Fibroblast of pulmonary artery (primary cell): ENCODE data around the gene SH3BP4.

ENCODE experiments used
- DNase-seq: peaks from one replicate; pipeline ENCODE4 v3.0.0-alpha.2; 2010; ENCODE audit warnings: low read depth
- H3K4me3 ChIP-seq: replicated peaks from 2 replicates; pipeline ENCODE4 v1.5.1; 2011; ENCODE audit warnings: low read depth, mild to moderate bottlenecking, control low read depth, low read length, moderate library complexity
- TF ChIP-seq, protein P1 (sequence below): IDR thresholded peaks from 2 replicates; pipeline ENCODE4 v1.5.1; 2011; ENCODE audit warnings: mild to moderate bottlenecking, control low read depth, low read length, inconsistent platforms; ENCODE audit errors: missing control alignments

Gene SH3BP4, protein sequence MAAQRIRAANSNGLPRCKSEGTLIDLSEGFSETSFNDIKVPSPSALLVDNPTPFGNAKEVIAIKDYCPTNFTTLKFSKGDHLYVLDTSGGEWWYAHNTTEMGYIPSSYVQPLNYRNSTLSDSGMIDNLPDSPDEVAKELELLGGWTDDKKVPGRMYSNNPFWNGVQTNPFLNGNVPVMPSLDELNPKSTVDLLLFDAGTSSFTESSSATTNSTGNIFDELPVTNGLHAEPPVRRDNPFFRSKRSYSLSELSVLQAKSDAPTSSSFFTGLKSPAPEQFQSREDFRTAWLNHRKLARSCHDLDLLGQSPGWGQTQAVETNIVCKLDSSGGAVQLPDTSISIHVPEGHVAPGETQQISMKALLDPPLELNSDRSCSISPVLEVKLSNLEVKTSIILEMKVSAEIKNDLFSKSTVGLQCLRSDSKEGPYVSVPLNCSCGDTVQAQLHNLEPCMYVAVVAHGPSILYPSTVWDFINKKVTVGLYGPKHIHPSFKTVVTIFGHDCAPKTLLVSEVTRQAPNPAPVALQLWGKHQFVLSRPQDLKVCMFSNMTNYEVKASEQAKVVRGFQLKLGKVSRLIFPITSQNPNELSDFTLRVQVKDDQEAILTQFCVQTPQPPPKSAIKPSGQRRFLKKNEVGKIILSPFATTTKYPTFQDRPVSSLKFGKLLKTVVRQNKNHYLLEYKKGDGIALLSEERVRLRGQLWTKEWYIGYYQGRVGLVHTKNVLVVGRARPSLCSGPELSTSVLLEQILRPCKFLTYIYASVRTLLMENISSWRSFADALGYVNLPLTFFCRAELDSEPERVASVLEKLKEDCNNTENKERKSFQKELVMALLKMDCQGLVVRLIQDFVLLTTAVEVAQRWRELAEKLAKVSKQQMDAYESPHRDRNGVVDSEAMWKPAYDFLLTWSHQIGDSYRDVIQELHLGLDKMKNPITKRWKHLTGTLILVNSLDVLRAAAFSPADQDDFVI

GRCh38 chr2:234951664-234952269, at the start of gene SH3BP4:
SH3BP4 (plus strand) TSS chr2:234952017; CDS start chr2:235035003, 82,986 bp downstream.
- TF ChIP-seq, protein P1, sequence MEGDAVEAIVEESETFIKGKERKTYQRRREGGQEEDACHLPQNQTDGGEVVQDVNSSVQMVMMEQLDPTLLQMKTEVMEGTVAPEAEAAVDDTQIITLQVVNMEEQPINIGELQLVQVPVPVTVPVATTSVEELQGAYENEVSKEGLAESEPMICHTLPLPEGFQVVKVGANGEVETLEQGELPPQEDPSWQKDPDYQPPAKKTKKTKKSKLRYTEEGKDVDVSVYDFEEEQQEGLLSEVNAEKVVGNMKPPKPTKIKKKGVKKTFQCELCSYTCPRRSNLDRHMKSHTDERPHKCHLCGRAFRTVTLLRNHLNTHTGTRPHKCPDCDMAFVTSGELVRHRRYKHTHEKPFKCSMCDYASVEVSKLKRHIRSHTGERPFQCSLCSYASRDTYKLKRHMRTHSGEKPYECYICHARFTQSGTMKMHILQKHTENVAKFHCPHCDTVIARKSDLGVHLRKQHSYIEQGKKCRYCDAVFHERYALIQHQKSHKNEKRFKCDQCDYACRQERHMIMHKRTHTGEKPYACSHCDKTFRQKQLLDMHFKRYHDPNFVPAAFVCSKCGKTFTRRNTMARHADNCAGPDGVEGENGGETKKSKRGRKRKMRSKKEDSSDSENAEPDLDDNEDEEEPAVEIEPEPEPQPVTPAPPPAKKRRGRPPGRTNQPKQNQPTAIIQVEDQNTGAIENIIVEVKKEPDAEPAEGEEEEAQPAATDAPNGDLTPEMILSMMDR = no peak
- DNase-seq = peak; percentile 75
- H3K4me3 ChIP-seq = peak within 1 kb of the TSS; percentile 82

GRCh38 chr2:234904785-234905184, 47.0 kb upstream of the SH3BP4 start:
- no peak for DNase-seq
- H3K4me3 ChIP-seq = no peak overlapping the region
- TF ChIP-seq, protein P1 = no peak

DNA sequence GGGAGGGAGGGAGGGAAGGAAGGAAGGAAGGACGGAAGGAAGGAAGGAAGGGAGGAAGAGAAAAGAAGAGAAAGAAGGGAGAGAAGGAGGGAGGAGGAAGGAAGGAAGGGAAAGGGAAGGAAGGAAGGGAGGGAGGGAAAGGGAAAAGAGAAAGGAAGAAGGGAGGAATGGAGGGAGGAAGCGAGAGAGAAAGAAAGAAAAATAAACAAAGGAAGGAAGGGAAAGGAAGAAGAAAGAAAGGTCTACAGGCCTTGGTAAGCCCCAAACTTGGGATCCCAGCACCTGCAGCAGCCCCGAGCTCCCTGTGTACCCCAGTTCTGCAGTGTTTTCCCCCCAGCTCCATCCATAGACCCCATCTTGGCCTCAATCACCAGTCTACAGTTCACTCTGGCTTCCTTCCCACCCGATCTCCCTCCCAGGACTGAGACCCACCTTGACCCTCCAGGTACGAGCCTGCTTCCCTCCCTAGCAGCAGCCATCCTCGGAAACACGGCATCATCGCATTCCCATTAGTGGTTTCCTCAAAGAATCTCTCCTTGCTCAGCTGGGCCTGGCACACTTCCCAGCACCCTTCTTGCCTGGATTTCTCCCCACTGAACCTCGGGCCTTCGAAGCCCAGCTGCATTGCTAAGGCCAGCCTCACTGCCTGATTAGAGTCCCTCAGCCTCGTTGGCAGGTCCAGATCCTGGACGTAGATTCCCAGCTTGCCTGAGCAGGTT, 46.1 kb upstream of the SH3BP4 start:
- DNase-seq = peak; percentile 22
- TF ChIP-seq, protein P1 = no peak
- no peak overlapping the region for H3K4me3 ChIP-seq

DNA sequence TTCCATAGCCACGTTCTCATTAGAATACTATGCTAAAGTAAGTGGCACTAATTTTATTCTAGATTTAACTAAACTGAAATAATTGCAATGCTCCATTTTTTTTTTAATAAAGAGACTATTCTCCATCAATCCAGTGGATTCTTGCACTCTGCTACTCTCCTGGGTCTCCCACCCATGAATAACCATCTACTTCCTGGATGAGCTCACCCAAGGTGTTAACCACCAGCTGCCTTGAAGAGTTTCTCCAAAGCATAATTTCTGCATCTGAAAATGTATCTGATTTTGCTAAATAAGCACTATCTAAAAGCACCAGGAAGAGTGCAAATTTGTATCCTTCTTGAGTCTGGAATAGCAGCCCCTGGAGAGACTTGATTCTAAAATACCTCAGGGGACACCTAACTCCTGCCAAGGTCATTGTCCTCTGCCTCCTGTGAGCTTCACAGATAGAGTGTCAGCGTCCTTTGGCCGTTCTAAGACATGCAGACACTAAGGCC, 41.6 kb upstream of the SH3BP4 start:
- TF ChIP-seq, protein P1 = no peak
- DNase-seq = no peak
- H3K4me3 ChIP-seq = no peak overlapping the region

- no peak overlapping the region for H3K4me3 ChIP-seq
- peak; percentile 54 for DNase-seq
- TF ChIP-seq, protein P1 = no peak
Measured at GRCh38 chr2:234911271-234911670, 40.5 kb upstream of the SH3BP4 start.

DNA sequence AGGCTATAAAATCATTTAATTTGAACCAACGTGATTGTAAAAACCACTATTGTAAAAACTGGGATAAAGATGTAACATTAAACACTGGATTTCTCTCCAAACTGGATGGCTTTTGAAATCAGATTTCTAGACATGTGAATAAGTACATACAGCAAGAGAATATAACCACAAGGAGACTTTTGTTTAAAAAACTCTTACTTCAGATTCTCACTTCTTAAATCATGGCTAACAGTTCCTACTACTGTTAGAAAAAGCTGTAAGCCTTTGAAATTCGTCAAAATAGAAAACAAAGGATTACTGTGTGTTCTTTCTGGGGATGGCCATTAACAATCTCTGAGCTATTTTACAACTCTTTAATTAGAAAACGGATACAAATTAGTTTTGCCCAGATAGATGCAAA, 39.4 kb upstream of the SH3BP4 start:
- DNase-seq = no peak
- no peak overlapping the region for H3K4me3 ChIP-seq
- TF ChIP-seq, protein P1 = no peak
